Endothelial cell of umbilical vein (primary cell): Measurements from ENCODE around the gene CEP170. TPM values are rescaled to one million over a fixed set of nuclear protein-coding genes. Genes with fewer than 3 reads are reported as not detected.

Experiments used
- BruUV-seq: library from RNA; stranded (reverse); fragments of 400-500 nt; replicated peaks from 2 replicates; lab custom pipeline; 2021; lab: Mats Ljungman, UMichigan
- CTCF ChIA-PET: fragments of 300-600, 350-600 bp; sonication (Branson Sonifier 250); formaldehyde crosslinking; loops from one replicate; lab custom pipeline; 2021; ENCODE audit warnings: antibody characterized with exemption, inconsistent platforms; lab: Charles Lee
- POLR2A ChIA-PET: fragments of 300-600, 350-600 bp; sonication (Branson Sonifier 250); formaldehyde crosslinking; loops from one replicate; lab custom pipeline; 2021; ENCODE audit warnings: antibody characterized with exemption, inconsistent platforms; lab: Charles Lee
- DNase-seq: peaks from one replicate; pipeline ENCODE4 v3.0.0-alpha.2; 2011; ENCODE audit warnings: low read depth, low spot score
- FAIRE-seq: peaks from 2 replicates; lab custom pipeline; 2011; peaks lifted over from hg19 to GRCh38; lab: Jason Lieb, UNC
- H2AFZ ChIP-seq: 2 replicates; pipeline ENCODE4 v1.6.0; 2012; ENCODE audit warnings: low read depth, low read length, control low read depth, inconsistent platforms
- H3K27ac ChIP-seq: 2 replicates; pipeline ENCODE4 v1.5.1; 2011; ENCODE audit warnings: low read depth, mild to moderate bottlenecking, control low read depth, low read length, moderate library complexity; ENCODE audit not compliant: insufficient read depth
- H3K27me3 ChIP-seq, 2 experiments: 2 replicates each; pipeline versions ENCODE4 v1.6.0 to v1.6.1; 2011; ENCODE audit warnings: low read length in 2 of 2, mixed read lengths in 1 of 2; ENCODE audit not compliant: control insufficient read depth in 2 of 2, insufficient read depth in 2 of 2
- H3K36me3 ChIP-seq, 2 experiments: 2 replicates in 1 of 2; 3 replicates in 1 of 2; pipeline ENCODE4 v1.5.1; 2011; ENCODE audit warnings: low read length in 2 of 2, mild to moderate bottlenecking in 1 of 2, moderate library complexity in 1 of 2; ENCODE audit not compliant: control insufficient read depth in 2 of 2, insufficient read depth in 2 of 2; ENCODE audit errors: extremely low read depth in 1 of 2
- H3K4me1 ChIP-seq: 3 replicates; pipeline ENCODE4 v1.5.1; 2011; ENCODE audit warnings: mild to moderate bottlenecking, low read length; ENCODE audit not compliant: control insufficient read depth, insufficient read depth; ENCODE audit errors: extremely low read depth
- H3K4me2 ChIP-seq: 2 replicates; pipeline ENCODE4 v1.6.1; 2011; ENCODE audit warnings: low read length, control low read depth, mixed read lengths; ENCODE audit not compliant: insufficient read depth
- H3K4me3 ChIP-seq, 3 experiments: fragments of 200-600 bp in 1 of 3; sonication (generic), shearing (Covaris generic) in 1 of 3; replicated peaks in 1 of 3; 2 replicates each; pipeline ENCODE4 v1.5.1; 2011 to 2016; ENCODE audit warnings: control low read depth in 3 of 3, low read length in 3 of 3, mild to moderate bottlenecking in 2 of 3, inconsistent platforms in 1 of 3, low read depth in 1 of 3, moderate library complexity in 1 of 3; ENCODE audit not compliant: insufficient read depth in 1 of 3
- H3K79me2 ChIP-seq: 2 replicates; pipeline ENCODE4 v1.6.0; 2012; ENCODE audit warnings: low read length, inconsistent platforms; ENCODE audit not compliant: control insufficient read depth, insufficient read depth
- H3K9ac ChIP-seq: replicated peaks from 2 replicates; pipeline ENCODE3; 2011; ENCODE audit warnings: low read length, control low read depth; ENCODE audit not compliant: insufficient read depth; ENCODE audit errors: extremely low read depth
- H3K9me1 ChIP-seq: replicated peaks from 3 replicates; pipeline ENCODE4 v1.6.0; 2011; ENCODE audit warnings: mild to moderate bottlenecking, low read length; ENCODE audit not compliant: control insufficient read depth, insufficient read depth; ENCODE audit errors: extremely low read depth
- H3K9me3 ChIP-seq: replicated peaks from 2 replicates; pipeline ENCODE4 v1.5.1; 2012; ENCODE audit warnings: low read length, inconsistent platforms; ENCODE audit not compliant: control insufficient read depth, insufficient read depth
- H4K20me1 ChIP-seq: replicated peaks from 2 replicates; pipeline ENCODE3; 2011; ENCODE audit warnings: mild to moderate bottlenecking, low read length; ENCODE audit not compliant: control insufficient read depth, insufficient read depth; ENCODE audit errors: extremely low read depth
- EZH2 ChIP-seq: IDR thresholded peaks from 2 replicates; pipeline ENCODE4 v1.6.1; 2012; ENCODE audit warnings: borderline replicate concordance, low read depth, mild to moderate bottlenecking, moderate library complexity, low read length, inconsistent platforms; ENCODE audit not compliant: severe bottlenecking
- FOS ChIP-seq: IDR thresholded peaks from 2 replicates; pipeline ENCODE4 v1.6.1; 2011; ENCODE audit warnings: mild to moderate bottlenecking, low read length, moderate library complexity, borderline replicate concordance; ENCODE audit not compliant: insufficient read depth
- GATA2 ChIP-seq: IDR thresholded peaks from 2 replicates; pipeline ENCODE4 v1.7.0; 2011; ENCODE audit warnings: low read depth, mild to moderate bottlenecking, moderate library complexity, mixed read lengths, low read length; ENCODE audit not compliant: insufficient read length, insufficient read depth
- JUN ChIP-seq: IDR thresholded peaks from 2 replicates; pipeline ENCODE4 v1.6.1; 2011; ENCODE audit warnings: borderline replicate concordance, low read depth; ENCODE audit not compliant: insufficient read length, insufficient read depth
- MAX ChIP-seq: IDR thresholded peaks from 2 replicates; pipeline ENCODE4 v1.6.1; 2011; ENCODE audit not compliant: insufficient read depth, insufficient read length
- MYC ChIP-seq: IDR thresholded peaks from one replicate; pipeline ENCODE4 v1.6.1; 2011; ENCODE audit warnings: mild to moderate bottlenecking, low read depth, low read length
- POLR2A ChIP-seq: IDR thresholded peaks from 2 replicates; pipeline ENCODE4 v1.6.1; 2012; ENCODE audit warnings: low read depth, mild to moderate bottlenecking, control low read depth, low read length
- POLR2AphosphoS5 ChIP-seq: IDR thresholded peaks from 2 replicates; pipeline ENCODE4 v1.6.1; 2012; ENCODE audit warnings: low read depth, mild to moderate bottlenecking, control low read depth, low read length, moderate library complexity; ENCODE audit not compliant: insufficient read depth
- dilution Hi-C: fragments of 300-500 bp; cut with MboI; formaldehyde crosslinking; loops from one replicate; pipeline ENCODE4 v1.15.0; 2019; ENCODE audit warnings: low sequenced_read_pairs; ENCODE audit not compliant: extremely low pct_ligation_motif_present
- intact Hi-C: fragments of 100-400 bp; cut with micrococcal nuclease; formaldehyde crosslinking; loops from one replicate; pipeline ENCODE4 v1.10.0; 2022
- polyA plus RNA-seq, 4 experiments: library from polyadenylated mRNA; depleted of rRNA in 3 of 4; stranded (reverse) in 3 of 4; unstranded in 1 of 4; fragments of >200 nt; gene quantifications; 2 replicates each; pipeline versions ENCODE4 v1.2.1 to v1.2.3, GENCODE V29; 2011 to 2012; ENCODE audit warnings: missing spikeins in 1 of 4
- total RNA-seq: library from RNA; stranded (reverse); gene quantifications from 2 replicates; pipeline ENCODE4 v1.2.3, GENCODE V29; 2021
- TF ChIP-seq, protein P1 (sequence below), 2 donors: IDR thresholded peaks; 1 replicate in 1 of 2; 2 replicates in 1 of 2; pipeline ENCODE4 v1.5.1; 2011; ENCODE audit warnings: low read length in 2 of 2, mild to moderate bottlenecking in 2 of 2, moderate library complexity in 2 of 2, control low read depth in 1 of 2, inconsistent platforms in 1 of 2, low read depth in 1 of 2; ENCODE audit not compliant: insufficient read depth in 1 of 2; ENCODE audit errors: extremely low read depth in 1 of 2

CEP170 gene
- total and polyA plus RNA-seq, 2 donors (not counting 3 experiments of a cell fraction or from before 2014, with no cell fraction given), result 49.6 to 225 TPM

GRCh38 chr1:243256590-243256989 is 1.5 kb upstream of the CEP170 start:
- H3K9me1 ChIP-seq, result no peaks in the 10 kb centered on the region
- no peaks in the 10 kb centered on the region for H3K9me3 ChIP-seq
- peaks cover 88% of the 10 kb centered on the region for H3K79me2 ChIP-seq
- dilution Hi-C loops (no loop called here), intact Hi-C loops (loop anchor here (1.0 to 10.0 kb wide), 2 partner anchors 8 to 82 kb away; no protein-coding TSS in a partner anchor)
- BruUV-seq, result no TSS peak
- no peaks in the 10 kb centered on the region for H4K20me1 ChIP-seq
- H3K4me1 ChIP-seq, result peaks cover 23% of the 10 kb centered on the region
- peak overlapping the region; percentile 70 to 95 (median 92) for H3K4me3 ChIP-seq
- H3K27ac ChIP-seq, result peak overlapping the region; percentile 83
- H3K9ac ChIP-seq, result peak overlapping the region; percentile 88
- H3K4me2 ChIP-seq, result peak overlapping the region; percentile 95
- DNase-seq (peak; percentile 32), FAIRE-seq (no peak)
- no peak overlapping the region for H2AFZ ChIP-seq
- H3K36me3 ChIP-seq, result no peaks in the 10 kb centered on the region
- no peaks in the 10 kb centered on the region for H3K27me3 ChIP-seq
- TF ChIP-seq EZH2, result no peak
- TF ChIP-seq JUN, result no peak
- no peak for TF ChIP-seq MYC
- no peak for TF ChIP-seq MAX
- no peak for TF ChIP-seq POLR2A
- TF ChIP-seq POLR2AphosphoS5, result no peak
- TF ChIP-seq FOS, result no peak
- TF ChIP-seq, protein P1, sequence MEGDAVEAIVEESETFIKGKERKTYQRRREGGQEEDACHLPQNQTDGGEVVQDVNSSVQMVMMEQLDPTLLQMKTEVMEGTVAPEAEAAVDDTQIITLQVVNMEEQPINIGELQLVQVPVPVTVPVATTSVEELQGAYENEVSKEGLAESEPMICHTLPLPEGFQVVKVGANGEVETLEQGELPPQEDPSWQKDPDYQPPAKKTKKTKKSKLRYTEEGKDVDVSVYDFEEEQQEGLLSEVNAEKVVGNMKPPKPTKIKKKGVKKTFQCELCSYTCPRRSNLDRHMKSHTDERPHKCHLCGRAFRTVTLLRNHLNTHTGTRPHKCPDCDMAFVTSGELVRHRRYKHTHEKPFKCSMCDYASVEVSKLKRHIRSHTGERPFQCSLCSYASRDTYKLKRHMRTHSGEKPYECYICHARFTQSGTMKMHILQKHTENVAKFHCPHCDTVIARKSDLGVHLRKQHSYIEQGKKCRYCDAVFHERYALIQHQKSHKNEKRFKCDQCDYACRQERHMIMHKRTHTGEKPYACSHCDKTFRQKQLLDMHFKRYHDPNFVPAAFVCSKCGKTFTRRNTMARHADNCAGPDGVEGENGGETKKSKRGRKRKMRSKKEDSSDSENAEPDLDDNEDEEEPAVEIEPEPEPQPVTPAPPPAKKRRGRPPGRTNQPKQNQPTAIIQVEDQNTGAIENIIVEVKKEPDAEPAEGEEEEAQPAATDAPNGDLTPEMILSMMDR (IDR thresholded peaks at IDR 0.05; ENCODE audit: extremely low read depth in 1 of 2, insufficient read depth in 1 of 2, low read depth in 1 of 2, low read length in 2 of 2), result no peak
- no peak for TF ChIP-seq GATA2
- ChIA-PET CTCF (interaction anchor here (0.9 to 2.9 kb wide), 8 partner anchors 9 to 70 kb away, joined by 3 to 18 read pairs (median 4); no protein-coding TSS in a partner anchor), POLR2A (interaction anchor here (0.6 to 2.4 kb wide), 4 partner anchors 8 to 31 kb away, joined by 3 to 19 read pairs (median 12); no protein-coding TSS in a partner anchor)
